SK-N-SH (cell line): ENCODE data around the gene SLC38A8. TPM values are rescaled to one million over a fixed set of nuclear protein-coding genes. Genes with fewer than 3 reads are reported as not detected.

ENCODE experiments used
- CTCF ChIA-PET: fragments of 300-600, 350-600 bp; formaldehyde crosslinking; extraction: SDS; loops from one replicate; lab custom pipeline; 2021; lab: Yijun Ruan, JAX
- POLR2A ChIA-PET: fragments of 350-600 bp; sonication (Branson Sonifier 250); formaldehyde crosslinking; extraction: SDS; loops from one replicate; lab custom pipeline; 2020; ENCODE audit warnings: antibody characterized with exemption, inconsistent platforms; lab: Yijun Ruan, JAX
- DNase-seq: peaks from one replicate; pipeline ENCODE4 v3.0.0; 2012
- H2AFZ ChIP-seq: fragments of 200-600 bp; sonication (generic); 2 replicates; pipeline ENCODE4 v1.8.1; 2016; ENCODE audit warnings: antibody characterized with exemption, mild to moderate bottlenecking, low read depth
- H3F3A ChIP-seq: fragments of 200-600 bp; sonication (generic); replicated peaks from 2 replicates; pipeline ENCODE3; 2016; ENCODE audit warnings: antibody characterized with exemption, mild to moderate bottlenecking; ENCODE audit not compliant: insufficient read depth
- H3K27ac ChIP-seq, 2 experiments: fragments of 200-500 bp in 1 of 2; fragments of 200-600 bp in 1 of 2; sonication (Bioruptor generic) in 1 of 2; sonication (generic), shearing (Covaris generic) in 1 of 2; 2 replicates each; pipeline versions ENCODE4 v1.5.1 to v1.6.1; 2014 to 2016; ENCODE audit warnings: low read depth in 2 of 2, inconsistent platforms in 1 of 2, low read length in 1 of 2, mild to moderate bottlenecking in 1 of 2, mixed read lengths in 1 of 2
- H3K27me3 ChIP-seq: fragments of 200-600 bp; sonication (generic), shearing (Covaris generic); 2 replicates; pipeline ENCODE4 v1.6.1; 2016; ENCODE audit warnings: mixed run types; ENCODE audit not compliant: insufficient read depth
- H3K36me3 ChIP-seq, 2 experiments: fragments of 200-500 bp in 1 of 2; fragments of 200-600 bp in 1 of 2; sonication (Bioruptor generic) in 1 of 2; sonication (generic) in 1 of 2; replicated peaks in 1 of 2; 2 replicates each; pipeline versions ENCODE3 to v1.5.1; 2014 to 2016; ENCODE audit warnings: low read length in 1 of 2, mild to moderate bottlenecking in 1 of 2; ENCODE audit not compliant: insufficient read depth in 2 of 2, control insufficient read depth in 1 of 2
- H3K4me1 ChIP-seq, 2 experiments: fragments of 200-500 bp in 1 of 2; fragments of 200-600 bp in 1 of 2; sonication (Bioruptor generic) in 1 of 2; sonication (generic), shearing (Covaris generic) in 1 of 2; 2 replicates each; pipeline versions ENCODE4 v1.5.1 to v1.6.1; 2014 to 2016; ENCODE audit warnings: low read depth in 1 of 2, low read length in 1 of 2, mixed run types in 1 of 2; ENCODE audit not compliant: insufficient read depth in 2 of 2, control insufficient read depth in 1 of 2
- H3K4me2 ChIP-seq: fragments of 200-600 bp; sonication (generic), shearing (Covaris generic); 2 replicates; pipeline ENCODE4 v1.6.1; 2017; ENCODE audit warnings: mixed run types
- H3K4me3 ChIP-seq, 2 experiments: fragments of 200-500 bp in 1 of 2; fragments of 200-600 bp in 1 of 2; sonication (Bioruptor generic) in 1 of 2; sonication (generic), shearing (Covaris generic) in 1 of 2; 2 replicates each; pipeline versions ENCODE4 v1.5.1 to v1.8.1; 2014 to 2016; ENCODE audit warnings: low read depth in 2 of 2, inconsistent platforms in 1 of 2, low read length in 1 of 2, mild to moderate bottlenecking in 1 of 2, mixed read lengths in 1 of 2, moderate library complexity in 1 of 2
- H3K79me2 ChIP-seq: fragments of 200-600 bp; sonication (generic); 2 replicates; pipeline ENCODE4 v1.8.1; 2017; ENCODE audit warnings: mild to moderate bottlenecking; ENCODE audit not compliant: insufficient read depth
- H3K9ac ChIP-seq: fragments of 200-600 bp; sonication (generic); 2 replicates; pipeline ENCODE4 v1.6.1; 2017; ENCODE audit warnings: mixed run types
- H3K9me2 ChIP-seq: fragments of 200-600 bp; sonication (generic); 2 replicates; pipeline ENCODE4 v1.6.1; 2017; ENCODE audit warnings: mixed run types
- H3K9me3 ChIP-seq: fragments of 200-600 bp; sonication (generic); 2 replicates; pipeline ENCODE4 v1.6.1; 2017; ENCODE audit warnings: mixed run types, mild to moderate bottlenecking, moderate library complexity
- H4K20me1 ChIP-seq: fragments of 200-600 bp; sonication (generic); 2 replicates; pipeline ENCODE4 v1.6.1; 2017; ENCODE audit warnings: mild to moderate bottlenecking, mixed run types; ENCODE audit not compliant: insufficient read depth
- CHD2 ChIP-seq: fragments of 150-350 bp; IDR thresholded peaks from 2 replicates; pipeline ENCODE4 v1.6.1; 2018; ENCODE audit warnings: low read length; ENCODE audit not compliant: partially characterized antibody
- ELF1 ChIP-seq: IDR thresholded peaks from 2 replicates; pipeline ENCODE4 v1.4.0; 2012
- EP300 ChIP-seq, 2 experiments: IDR thresholded peaks; 2 replicates each; pipeline versions ENCODE4 v1.4.0 to v1.6.1; 2012; ENCODE audit warnings: borderline replicate concordance in 1 of 2, low read depth in 1 of 2, low read length in 1 of 2
- FOSL2 ChIP-seq: IDR thresholded peaks from 2 replicates; pipeline ENCODE4 v1.4.0; 2012; ENCODE audit warnings: low read depth, mild to moderate bottlenecking, moderate library complexity, borderline replicate concordance
- FOXJ3 ChIP-seq: sonication (generic); formaldehyde crosslinking; IDR thresholded peaks from 2 replicates; pipeline ENCODE4 v1.5.1; 2020; ENCODE audit warnings: mild to moderate bottlenecking, missing genetic modification reagents
- FOXM1 ChIP-seq: IDR thresholded peaks from 2 replicates; pipeline ENCODE4 v1.4.0; 2012; ENCODE audit warnings: low read depth, mild to moderate bottlenecking
- GABPA ChIP-seq: IDR thresholded peaks from 2 replicates; pipeline ENCODE4 v1.4.0; 2012; ENCODE audit warnings: low read depth, mild to moderate bottlenecking
- GATA2 ChIP-seq: sonication (generic); formaldehyde crosslinking; IDR thresholded peaks from 2 replicates; pipeline ENCODE4 v1.5.0; 2020; ENCODE audit warnings: mild to moderate bottlenecking, missing genetic modification reagents
- JUND ChIP-seq: IDR thresholded peaks from 2 replicates; pipeline ENCODE4 v1.4.0; 2012
- NFIC ChIP-seq: IDR thresholded peaks from 2 replicates; pipeline ENCODE4 v1.4.0; 2012; ENCODE audit warnings: borderline replicate concordance
- NRF1 ChIP-seq: IDR thresholded peaks from 2 replicates; pipeline ENCODE4 v1.6.1; 2012; ENCODE audit warnings: low read depth, mild to moderate bottlenecking, low read length
- POLR2AphosphoS5 ChIP-seq: IDR thresholded peaks from 2 replicates; pipeline ENCODE4 v1.6.1; 2012; ENCODE audit warnings: low read depth, low read length
- RAD21 ChIP-seq: IDR thresholded peaks from 2 replicates; pipeline ENCODE4 v1.6.1; 2012; ENCODE audit warnings: mild to moderate bottlenecking, low read length
- RXRA ChIP-seq: IDR thresholded peaks from 2 replicates; pipeline ENCODE4 v1.4.0; 2012; ENCODE audit warnings: low read depth, mild to moderate bottlenecking, borderline replicate concordance
- SIN3A ChIP-seq: IDR thresholded peaks from 2 replicates; pipeline ENCODE4 v1.6.1; 2012; ENCODE audit warnings: low read depth, mild to moderate bottlenecking, low read length, moderate library complexity, borderline replicate concordance
- SMC3 ChIP-seq: IDR thresholded peaks from 2 replicates; pipeline ENCODE4 v1.6.1; 2012; ENCODE audit warnings: low read depth, low read length, improper control_type of control experiment
- TAF1 ChIP-seq: IDR thresholded peaks from 2 replicates; pipeline ENCODE4 v1.6.1; 2012; ENCODE audit warnings: low read depth, mild to moderate bottlenecking, low read length, moderate library complexity, borderline replicate concordance
- TCF12 ChIP-seq: IDR thresholded peaks from 2 replicates; pipeline ENCODE4 v1.4.0; 2012
- TEAD4 ChIP-seq: IDR thresholded peaks from 2 replicates; pipeline ENCODE4 v1.4.0; 2012; ENCODE audit warnings: mild to moderate bottlenecking, borderline replicate concordance; ENCODE audit not compliant: insufficient read depth
- WGBS: methylation state at CpG from one replicate; pipeline ENCODE4 v1.1.6; 2017; ENCODE audit warnings: low lambda C conversion rate; 5-methylcytosine and 5-hydroxymethylcytosine counted together
- polyA plus RNA-seq, 3 experiments: library from polyadenylated mRNA; depleted of rRNA; stranded (reverse); fragments of >200 nt; gene quantifications; 2 replicates each; pipeline ENCODE4 v1.2.3, GENCODE V29; 2012
- TF ChIP-seq, protein P1 (sequence below): IDR thresholded peaks from 2 replicates; pipeline ENCODE4 v1.4.0; 2012; ENCODE audit warnings: low read depth, borderline replicate concordance
- TF ChIP-seq, protein P2 (sequence below): fragments of 200-600 bp; sonication (generic); IDR thresholded peaks from 2 replicates; pipeline ENCODE4 v1.6.1; 2017; ENCODE audit warnings: antibody characterized with exemption, mild to moderate bottlenecking, moderate library complexity
- TF ChIP-seq, protein P3 (sequence below): IDR thresholded peaks from 2 replicates; pipeline ENCODE4 v1.4.0; 2012; ENCODE audit warnings: low read depth, borderline replicate concordance
- TF ChIP-seq, protein P4 (sequence below): fragments of 150-350 bp; IDR thresholded peaks from 2 replicates; pipeline ENCODE4 v1.6.1; 2016; ENCODE audit warnings: mild to moderate bottlenecking, low read depth, low read length

SLC38A8 gene
- polyA plus RNA-seq, 1 of the 3 experiments (the other 2 are of a cell fraction): not detected

DNA sequence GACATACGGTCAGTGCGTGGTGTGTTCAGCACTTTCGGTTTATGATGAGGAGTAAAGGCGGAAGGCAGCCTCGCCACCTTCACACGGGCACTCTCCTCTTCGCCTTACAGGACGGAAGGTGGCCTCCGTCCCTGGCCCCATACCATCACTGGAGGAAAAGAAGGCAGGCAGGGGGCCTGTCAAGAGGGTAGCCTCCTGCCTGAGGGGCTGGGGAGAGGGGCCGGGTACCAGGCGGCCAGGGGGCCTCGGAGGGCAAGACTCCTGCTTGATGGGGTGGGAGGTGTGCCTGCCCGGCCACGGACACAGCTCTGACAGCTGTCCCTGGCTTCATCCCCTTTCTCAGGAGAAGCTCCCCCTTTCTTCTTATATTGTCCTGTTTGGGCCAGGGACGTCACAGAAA, 15.6 kb upstream of the SLC38A8 start:
- H3K4me2 ChIP-seq: no peak overlapping the region
- H3K4me1 ChIP-seq: peaks cover 0 to 12% of the 10 kb centered on the region in 2 experiments; a peak in 2 of 4 replicates
- no peak overlapping the region for H3K27ac ChIP-seq
- TF ChIP-seq CHD2 (no peak), TEAD4 (no peak), NFIC (no peak), NRF1 (no peak), TCF12 (no peak), EP300 (IDR thresholded peaks at IDR 0.05; ENCODE audit: borderline replicate concordance in 1 of 2, low read depth in 1 of 2, low read length in 1 of 2) (no peak)
- TF ChIP-seq, protein P1, sequence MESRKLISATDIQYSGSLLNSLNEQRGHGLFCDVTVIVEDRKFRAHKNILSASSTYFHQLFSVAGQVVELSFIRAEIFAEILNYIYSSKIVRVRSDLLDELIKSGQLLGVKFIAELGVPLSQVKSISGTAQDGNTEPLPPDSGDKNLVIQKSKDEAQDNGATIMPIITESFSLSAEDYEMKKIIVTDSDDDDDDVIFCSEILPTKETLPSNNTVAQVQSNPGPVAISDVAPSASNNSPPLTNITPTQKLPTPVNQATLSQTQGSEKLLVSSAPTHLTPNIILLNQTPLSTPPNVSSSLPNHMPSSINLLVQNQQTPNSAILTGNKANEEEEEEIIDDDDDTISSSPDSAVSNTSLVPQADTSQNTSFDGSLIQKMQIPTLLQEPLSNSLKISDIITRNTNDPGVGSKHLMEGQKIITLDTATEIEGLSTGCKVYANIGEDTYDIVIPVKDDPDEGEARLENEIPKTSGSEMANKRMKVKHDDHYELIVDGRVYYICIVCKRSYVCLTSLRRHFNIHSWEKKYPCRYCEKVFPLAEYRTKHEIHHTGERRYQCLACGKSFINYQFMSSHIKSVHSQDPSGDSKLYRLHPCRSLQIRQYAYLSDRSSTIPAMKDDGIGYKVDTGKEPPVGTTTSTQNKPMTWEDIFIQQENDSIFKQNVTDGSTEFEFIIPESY: no peak
- TF ChIP-seq, all 33 proteins: peak for 0
- peaks cover 4% of the 10 kb centered on the region; the same call in 1 of the 2 replicates for H4K20me1 ChIP-seq
- CTCF ChIA-PET: interaction anchor here (0.6 to 21.4 kb wide), 3 partner anchors 27 to 98 kb away, joined by 3 to 470 read pairs (median 5); partner anchors contain the start of gene OSGIN1
- peaks cover 39 to 90% of the 10 kb centered on the region in 2 experiments for H3K36me3 ChIP-seq
- no peak overlapping the region for H2AFZ ChIP-seq
- DNase-seq: no peak
- H3K27me3 ChIP-seq: no peaks in the 10 kb centered on the region
- H3K9me3 ChIP-seq: no peaks in the 10 kb centered on the region
- WGBS: 94% methylated on average over 9 of the region's 15 CpGs
- no peak overlapping the region for H3K9ac ChIP-seq
- H3K79me2 ChIP-seq: no peaks in the 10 kb centered on the region
- H3F3A ChIP-seq: no peaks in the 10 kb centered on the region
- POLR2A ChIA-PET: no interaction called here
- no peak overlapping the region for H3K4me3 ChIP-seq
- no peaks in the 10 kb centered on the region for H3K9me2 ChIP-seq

DNA sequence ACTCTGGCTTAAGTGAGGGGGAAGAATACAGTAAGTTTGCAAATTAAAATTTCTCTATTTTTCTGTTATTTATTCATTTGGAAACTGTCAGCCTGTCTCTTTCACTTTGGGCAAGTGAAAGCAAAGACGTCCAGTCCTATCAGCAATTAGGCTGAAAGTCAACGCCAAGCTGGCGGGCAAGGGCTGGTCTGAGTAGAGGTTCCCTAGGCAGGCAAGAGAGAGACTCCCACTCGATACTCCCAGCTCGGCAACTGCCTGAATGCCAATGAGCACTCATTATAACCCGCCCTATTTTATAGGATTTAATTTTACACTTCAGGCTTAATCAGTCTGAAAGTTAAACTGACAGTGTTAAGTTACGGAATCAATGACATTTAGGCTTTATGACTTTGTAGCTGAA, 14.3 kb upstream of the SLC38A8 start:
- DNase-seq: no peak
- POLR2A ChIA-PET: no interaction called here
- Histone ChIP-seq H3F3A (no peaks in the 10 kb centered on the region), H3K4me2 (no peak overlapping the region), H2AFZ (no peak overlapping the region), H3K27ac (no peak overlapping the region), H4K20me1 (no peaks in the 10 kb centered on the region), H3K4me1 (peaks cover 0 to 10% of the 10 kb centered on the region in 2 experiments; a peak in 1 of 4 replicates), H3K9me2 (no peaks in the 10 kb centered on the region), H3K9me3 (no peaks in the 10 kb centered on the region), H3K27me3 (no peaks in the 10 kb centered on the region), H3K9ac (no peak overlapping the region), H3K4me3 (no peak overlapping the region), H3K79me2 (no peaks in the 10 kb centered on the region), H3K36me3 (peaks cover 36 to 88% of the 10 kb centered on the region in 2 experiments)
- WGBS: 95% methylated on average over 7 of the region's 7 CpGs
- TF ChIP-seq ELF1 (no peak), GABPA (no peak), SIN3A (no peak), FOXJ3 (CRISPR knock-in tag) (no peak), RXRA (no peak), EP300 (IDR thresholded peaks at IDR 0.05; ENCODE audit: borderline replicate concordance in 1 of 2, low read depth in 1 of 2, low read length in 1 of 2) (no peak), POLR2AphosphoS5 (no peak), FOXM1 (no peak), FOSL2 (no peak), RAD21 (no peak), TAF1 (no peak), SMC3 (no peak), GATA2 (CRISPR knock-in tag) (no peak), JUND (no peak), CHD2 (no peak)
- TF ChIP-seq, protein P2, sequence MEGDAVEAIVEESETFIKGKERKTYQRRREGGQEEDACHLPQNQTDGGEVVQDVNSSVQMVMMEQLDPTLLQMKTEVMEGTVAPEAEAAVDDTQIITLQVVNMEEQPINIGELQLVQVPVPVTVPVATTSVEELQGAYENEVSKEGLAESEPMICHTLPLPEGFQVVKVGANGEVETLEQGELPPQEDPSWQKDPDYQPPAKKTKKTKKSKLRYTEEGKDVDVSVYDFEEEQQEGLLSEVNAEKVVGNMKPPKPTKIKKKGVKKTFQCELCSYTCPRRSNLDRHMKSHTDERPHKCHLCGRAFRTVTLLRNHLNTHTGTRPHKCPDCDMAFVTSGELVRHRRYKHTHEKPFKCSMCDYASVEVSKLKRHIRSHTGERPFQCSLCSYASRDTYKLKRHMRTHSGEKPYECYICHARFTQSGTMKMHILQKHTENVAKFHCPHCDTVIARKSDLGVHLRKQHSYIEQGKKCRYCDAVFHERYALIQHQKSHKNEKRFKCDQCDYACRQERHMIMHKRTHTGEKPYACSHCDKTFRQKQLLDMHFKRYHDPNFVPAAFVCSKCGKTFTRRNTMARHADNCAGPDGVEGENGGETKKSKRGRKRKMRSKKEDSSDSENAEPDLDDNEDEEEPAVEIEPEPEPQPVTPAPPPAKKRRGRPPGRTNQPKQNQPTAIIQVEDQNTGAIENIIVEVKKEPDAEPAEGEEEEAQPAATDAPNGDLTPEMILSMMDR: no peak
- TF ChIP-seq, protein P3, sequence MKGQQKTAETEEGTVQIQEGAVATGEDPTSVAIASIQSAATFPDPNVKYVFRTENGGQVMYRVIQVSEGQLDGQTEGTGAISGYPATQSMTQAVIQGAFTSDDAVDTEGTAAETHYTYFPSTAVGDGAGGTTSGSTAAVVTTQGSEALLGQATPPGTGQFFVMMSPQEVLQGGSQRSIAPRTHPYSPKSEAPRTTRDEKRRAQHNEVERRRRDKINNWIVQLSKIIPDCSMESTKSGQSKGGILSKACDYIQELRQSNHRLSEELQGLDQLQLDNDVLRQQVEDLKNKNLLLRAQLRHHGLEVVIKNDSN: no peak
- TF ChIP-seq, protein P4, sequence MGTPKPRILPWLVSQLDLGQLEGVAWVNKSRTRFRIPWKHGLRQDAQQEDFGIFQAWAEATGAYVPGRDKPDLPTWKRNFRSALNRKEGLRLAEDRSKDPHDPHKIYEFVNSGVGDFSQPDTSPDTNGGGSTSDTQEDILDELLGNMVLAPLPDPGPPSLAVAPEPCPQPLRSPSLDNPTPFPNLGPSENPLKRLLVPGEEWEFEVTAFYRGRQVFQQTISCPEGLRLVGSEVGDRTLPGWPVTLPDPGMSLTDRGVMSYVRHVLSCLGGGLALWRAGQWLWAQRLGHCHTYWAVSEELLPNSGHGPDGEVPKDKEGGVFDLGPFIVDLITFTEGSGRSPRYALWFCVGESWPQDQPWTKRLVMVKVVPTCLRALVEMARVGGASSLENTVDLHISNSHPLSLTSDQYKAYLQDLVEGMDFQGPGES: no peak
- CTCF ChIA-PET: interaction anchor here (1.1 to 21.4 kb wide), 4 partner anchors 9 to 251 kb away, joined by 3 to 470 read pairs (median 9); partner anchors contain the start of gene OSGIN1
